T-cell (primary cell): ENCODE measurements around the gene MAB21L1. TPM values are rescaled to one million over a fixed set of nuclear protein-coding genes. Genes with fewer than 3 reads are reported as not detected.
A peak's percentile ranks its signal among the peaks of the same experiment; 100 is the strongest.

Experiments
- ATAC-seq, 4 experiments: fragments of 200-7000 bp in 3 of 4; fragments of 150-1000 bp in 1 of 4; cut with Tn5 transposase; replicated peaks in 1 of 4; 1 replicate in 3 of 4; 2 replicates in 1 of 4; pipeline ENCODE4 v1.10.0; 2021; ENCODE audit warnings: moderate library complexity in 3 of 4, mild to moderate bottlenecking in 2 of 4, moderate number of reproducible peaks in 1 of 4
- CTCF ChIA-PET, 2 donors: fragments of 300-600 bp; sonication (Branson Sonifier 250); formaldehyde crosslinking; loops; one replicate each; lab custom pipeline; 2022; ENCODE audit warnings: antibody characterized with exemption in 2 of 2; lab: Charles Lee
- POLR2A ChIA-PET, 2 donors: fragments of 300-600 bp; sonication (Branson Sonifier 250); formaldehyde crosslinking; loops; one replicate each; lab custom pipeline; 2022; ENCODE audit warnings: antibody characterized with exemption in 2 of 2; lab: Charles Lee
- DNase-seq, 35 experiments: peaks; one replicate each; pipeline versions ENCODE4 v3.0.0 to v3.0.0-alpha.2; 2013 to 2023
- H3K27ac ChIP-seq: one replicate; pipeline ENCODE4 v1.5.1; 2013; ENCODE audit warnings: low read length
- H3K27me3 ChIP-seq, 2 experiments: replicated peaks in 1 of 2; 1 replicate in 1 of 2; 2 replicates in 1 of 2; pipeline versions ENCODE4 v1.6.1 to v1.7.0; 2013; ENCODE audit warnings: low read length in 1 of 2, mixed read lengths in 1 of 2; ENCODE audit not compliant: control insufficient read depth in 2 of 2, insufficient read depth in 2 of 2; ENCODE audit errors: extremely low read depth in 1 of 2
- H3K36me3 ChIP-seq, 2 donors: 1 replicate in 1 of 2; 2 replicates in 1 of 2; pipeline versions ENCODE4 v1.6.1 to v1.7.0; 2013; ENCODE audit warnings: low read length in 1 of 2; ENCODE audit not compliant: control insufficient read depth in 2 of 2, insufficient read depth in 1 of 2; ENCODE audit errors: extremely low read depth in 1 of 2
- H3K4me1 ChIP-seq, 2 experiments: 1 replicate in 1 of 2; 2 replicates in 1 of 2; pipeline versions ENCODE4 v1.6.1 to v1.7.0; 2013; ENCODE audit warnings: low read length in 2 of 2, mixed read lengths in 1 of 2; ENCODE audit not compliant: insufficient read depth in 2 of 2, control insufficient read depth in 1 of 2; ENCODE audit errors: extremely low read depth in 1 of 2
- H3K4me3 ChIP-seq, 2 donors: 1 replicate in 1 of 2; 2 replicates in 1 of 2; pipeline versions ENCODE4 v1.5.1 to v1.7.0; 2013; ENCODE audit warnings: mild to moderate bottlenecking in 2 of 2, low read length in 1 of 2, moderate library complexity in 1 of 2; ENCODE audit not compliant: control insufficient read depth in 1 of 2; ENCODE audit errors: extremely low read depth in 1 of 2
- H3K9me3 ChIP-seq: 2 replicates; pipeline ENCODE4 v1.7.0; 2013
- H3K27ac Mint-ChIP-seq, 2 donors: one replicate each; pipeline ENCODE4 v1.8.0; 2020 to 2021; ENCODE audit warnings: mild to moderate bottlenecking in 2 of 2, mixed read lengths in 2 of 2
- H3K27me3 Mint-ChIP-seq, 2 donors: one replicate each; pipeline ENCODE4 v1.8.0; 2021 to 2022; ENCODE audit warnings: mixed read lengths in 2 of 2
- H3K36me3 Mint-ChIP-seq: one replicate; pipeline ENCODE4 v1.8.0; 2021; ENCODE audit warnings: mixed read lengths
- H3K4me1 Mint-ChIP-seq, 3 donors: one replicate each; pipeline ENCODE4 v1.8.0; 2020 to 2022; ENCODE audit warnings: mixed read lengths in 3 of 3, mild to moderate bottlenecking in 1 of 3
- H3K4me3 Mint-ChIP-seq, 3 donors: one replicate each; pipeline ENCODE4 v1.8.0; 2020 to 2022; ENCODE audit warnings: mild to moderate bottlenecking in 3 of 3, mixed read lengths in 3 of 3, moderate library complexity in 3 of 3
- H3K9me3 Mint-ChIP-seq, 3 donors: one replicate each; pipeline ENCODE4 v1.8.0; 2020 to 2022; ENCODE audit warnings: mixed read lengths in 3 of 3
- WGBS: methylation state at CpG from one replicate; pipeline ENCODE4 v1.1.5; 2013; ENCODE audit warnings: missing lambda C conversion rate; ENCODE audit not compliant: insufficient coverage; 5-methylcytosine and 5-hydroxymethylcytosine counted together
- total RNA-seq, 35 experiments: library from RNA in 6 of 35; stranded (reverse) in 6 of 35; fragments of 120-200 nt in 1 of 35; gene quantifications; one replicate each; pipeline versions ENCODE4 v1.2.1 to v1.2.4 and lab custom pipeline; 2013 to 2026

MAB21L1 gene
- total RNA-seq (not detected), total RNA-seq (lab: John Stamatoyannopoulos, UW) (0 to 0.08 (median 0) reads per million in 29 experiments)
- total RNA-seq (2013) = 0.04 TPM

DNA sequence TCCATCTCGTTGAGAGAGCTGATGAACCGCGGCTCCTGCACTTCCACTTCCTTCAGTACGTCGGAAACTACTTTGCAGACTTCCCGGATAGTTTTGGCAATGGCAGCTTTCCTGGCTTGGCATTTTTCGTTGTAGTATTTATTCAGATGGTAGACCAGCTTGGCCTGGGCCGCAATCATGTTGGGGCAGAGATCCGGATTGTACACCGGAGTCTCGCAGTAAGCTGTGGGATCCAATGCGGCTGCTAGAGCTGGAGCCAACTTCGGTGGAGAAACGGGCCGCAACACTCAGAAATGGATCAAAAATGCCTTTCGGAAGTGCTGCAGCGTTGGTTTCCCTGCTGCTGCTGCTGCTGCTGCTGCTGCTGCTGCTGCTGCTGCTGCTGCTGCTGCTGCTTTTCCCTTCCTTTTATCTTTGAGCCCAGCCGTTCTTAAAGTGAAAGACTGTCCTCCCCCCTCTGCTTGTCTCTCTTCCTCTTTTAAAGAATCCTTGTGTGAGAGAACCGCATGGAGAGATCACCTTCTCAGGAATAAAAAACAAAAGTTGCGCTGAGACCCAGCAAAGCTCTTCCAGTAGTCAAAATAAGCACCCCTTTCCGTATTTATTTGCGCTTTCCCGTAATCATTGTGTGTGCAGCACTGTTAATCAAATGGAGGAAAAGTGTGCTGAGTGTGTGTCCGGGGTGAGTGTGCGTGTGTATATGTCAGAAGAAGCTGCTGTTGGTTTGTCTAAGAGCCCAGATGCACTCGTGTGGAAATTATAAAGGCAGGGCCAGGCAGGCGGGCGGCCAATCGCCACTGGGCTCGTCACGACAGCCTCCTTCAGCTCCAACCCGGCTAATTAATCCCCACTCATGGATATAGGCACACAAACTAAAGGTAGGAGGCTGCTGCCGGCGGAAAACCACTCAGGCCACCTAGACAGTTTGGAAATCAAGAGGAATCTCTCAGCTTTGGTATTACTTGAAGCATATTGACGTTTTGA, at the start of gene MAB21L1:
Gene MAB21L1 (minus strand): TSS at position 730 of the 984 bp plus-strand sequence. CDS start 551 bp downstream, at position 179.
- Histone ChIP-seq H3K27ac (no peak within 1 kb of the TSS), H3K27me3 (peaks cover 17 to 37% of the 10 kb centered on the region in 2 experiments)
- H3K4me3 Mint-ChIP-seq = peak within 1 kb of the TSS; percentile 65 to 87 (median 66)

DNA sequence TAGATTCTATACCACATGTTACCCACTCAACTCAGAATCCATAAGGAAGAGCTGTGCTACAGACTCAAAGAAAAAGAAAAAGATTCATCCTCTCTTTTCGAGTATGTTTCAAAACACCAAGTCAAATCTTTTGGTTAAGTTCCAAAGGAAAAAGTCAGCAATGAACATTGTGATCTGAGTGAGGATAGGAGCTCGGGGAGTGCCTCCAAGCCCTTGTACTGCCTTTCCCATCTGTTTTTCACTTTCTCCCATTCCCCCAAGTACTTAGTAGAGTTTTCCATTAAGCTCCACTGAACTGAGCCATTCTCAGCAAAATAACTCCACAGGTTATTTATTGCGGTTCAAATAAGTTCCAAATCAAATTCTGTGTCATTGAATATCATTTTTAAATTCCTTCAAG, 47.7 kb upstream of the MAB21L1 start:
- Histone ChIP-seq H3K4me3 (no peak overlapping the region), H3K4me1 (no peaks in the 10 kb centered on the region), H3K36me3 (no peaks in the 10 kb centered on the region), H3K27me3 (no peaks in the 10 kb centered on the region), H3K27ac (no peak overlapping the region), H3K9me3 (no peaks in the 10 kb centered on the region)
- DNase-seq (no peak), ATAC-seq (no peak)
- Mint-ChIP-seq H3K27me3 (no peaks in the 10 kb centered on the region), H3K27ac (no peak overlapping the region), H3K9me3 (peaks cover 0 to 6% (median 0%) of the 10 kb centered on the region in 3 donors), H3K36me3 (no peaks in the 10 kb centered on the region), H3K4me3 (no peak overlapping the region), H3K4me1 (no peaks in the 10 kb centered on the region)
- CTCF ChIA-PET = no interaction called here
- WGBS = 60% methylated on average over 1 of the region's 3 CpGs
- POLR2A ChIA-PET = no interaction called here

More for the DNA sequence above, at the start of gene MAB21L1:
- peaks cover 56 to 69% of the 10 kb centered on the region in 2 donors for H3K27me3 Mint-ChIP-seq
- peaks cover 6% of the 10 kb centered on the region for H3K36me3 Mint-ChIP-seq
- peaks cover 22 to 41% (median 39%) of the 10 kb centered on the region in 3 donors for H3K4me1 Mint-ChIP-seq
- Histone ChIP-seq H3K4me1 (peaks cover 15 to 32% of the 10 kb centered on the region in 2 experiments), H3K9me3 (no peaks in the 10 kb centered on the region), H3K36me3 (no peaks in the 10 kb centered on the region), H3K4me3 (peak within 1 kb of the TSS; percentile 10 to 87)
- peak within 1 kb of the TSS in 1 of 2 donors; percentile 37 for H3K27ac Mint-ChIP-seq
- WGBS = 8% methylated on average over 22 of the region's 35 CpGs
- DNase-seq (peak in 1 of 35 experiments; percentile 11), ATAC-seq (peak in 1 of 4 experiments; percentile 40)
- POLR2A ChIA-PET = no interaction called here
- CTCF ChIA-PET = no interaction called here
- H3K9me3 Mint-ChIP-seq = peaks cover 0 to 5% (median 3%) of the 10 kb centered on the region in 3 donors

DNA sequence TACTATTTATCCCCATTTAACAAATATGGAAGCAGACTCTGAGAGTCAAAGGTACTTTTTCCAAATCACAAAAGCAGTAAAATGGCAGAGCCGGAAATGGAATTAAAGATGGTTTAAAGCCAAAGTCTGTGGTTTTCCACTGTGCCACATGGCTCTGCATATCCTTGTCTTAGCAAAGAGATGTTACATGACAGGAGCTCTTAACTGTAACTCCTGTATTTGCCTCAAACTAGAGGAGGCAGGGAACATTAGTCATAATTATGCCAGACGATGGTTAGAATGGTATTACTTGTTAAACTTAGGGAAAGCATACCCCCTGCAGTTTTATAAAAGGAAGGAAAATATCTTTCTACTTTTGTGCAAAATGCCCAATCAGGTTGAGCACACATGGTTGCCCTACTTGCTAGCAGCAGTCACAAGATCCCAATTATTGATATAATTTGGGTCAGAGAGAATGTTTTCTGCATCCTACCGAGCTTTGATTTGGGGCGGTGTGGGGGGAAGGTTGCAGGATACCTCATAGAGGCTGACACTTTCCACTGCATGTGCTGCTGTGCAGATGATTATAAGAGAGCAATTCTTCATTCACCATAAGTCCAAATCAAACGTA, 42.0 kb upstream of the MAB21L1 start:
- Mint-ChIP-seq H3K9me3 (peaks cover 0 to 6% (median 0%) of the 10 kb centered on the region in 3 donors), H3K4me3 (no peak overlapping the region), H3K27ac (no peak overlapping the region), H3K4me1 (no peaks in the 10 kb centered on the region), H3K27me3 (no peaks in the 10 kb centered on the region), H3K36me3 (no peaks in the 10 kb centered on the region)
- no peak for DNase-seq
- H3K4me1 ChIP-seq = no peaks in the 10 kb centered on the region
- no peak for ATAC-seq
- 83% methylated on average over 1 of the region's 5 CpGs for WGBS
- ChIA-PET POLR2A (no interaction called here), CTCF (no interaction called here)
- no peaks in the 10 kb centered on the region for H3K36me3 ChIP-seq
- H3K27ac ChIP-seq = no peak overlapping the region
- no peak overlapping the region for H3K4me3 ChIP-seq
- no peaks in the 10 kb centered on the region for H3K9me3 ChIP-seq
- no peaks in the 10 kb centered on the region for H3K27me3 ChIP-seq

DNA sequence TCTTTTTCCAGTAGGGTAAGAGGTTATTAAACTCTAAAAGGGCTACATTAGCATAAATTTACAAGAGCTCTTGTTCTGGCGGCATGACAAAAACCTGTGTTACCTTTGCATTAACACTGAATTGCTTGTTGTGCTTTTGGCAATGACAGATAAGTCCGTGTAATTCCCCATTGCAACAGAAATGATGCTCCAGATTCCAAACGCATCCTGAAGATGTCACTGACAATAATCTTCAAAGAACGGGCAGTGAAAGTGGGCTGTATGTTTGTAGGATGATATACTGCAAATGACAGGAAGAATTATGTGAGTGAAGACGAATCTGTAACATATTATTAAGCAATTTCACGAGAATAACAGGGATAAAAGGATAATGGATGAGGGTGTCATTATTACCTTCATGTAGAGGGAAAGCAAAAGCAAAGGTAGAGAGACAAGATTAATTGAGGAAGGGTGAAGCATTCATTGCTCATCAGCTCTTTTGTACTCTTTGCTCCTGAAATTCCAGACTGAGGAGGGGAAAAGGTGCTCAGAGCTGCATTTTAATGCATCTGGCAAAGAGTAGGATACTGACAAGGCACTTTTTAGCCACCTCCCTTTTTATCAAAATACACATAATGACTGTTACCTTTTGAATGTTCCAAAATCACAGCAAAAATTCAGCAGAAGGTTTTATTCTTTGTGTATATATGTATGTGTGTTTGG, 38.5 kb upstream of the MAB21L1 start:
- no peak overlapping the region for H3K4me3 Mint-ChIP-seq
- POLR2A ChIA-PET = no interaction called here
- WGBS = 92% methylated on average over 4 of the region's 6 CpGs
- no peaks in the 10 kb centered on the region for H3K36me3 ChIP-seq
- CTCF ChIA-PET = no interaction called here
- H3K27ac ChIP-seq = no peak overlapping the region
- no peak overlapping the region for H3K4me3 ChIP-seq
- no peaks in the 10 kb centered on the region for H3K9me3 Mint-ChIP-seq
- H3K27me3 ChIP-seq = no peaks in the 10 kb centered on the region
- no peaks in the 10 kb centered on the region for H3K9me3 ChIP-seq
- H3K4me1 Mint-ChIP-seq = no peaks in the 10 kb centered on the region
- H3K27ac Mint-ChIP-seq = no peak overlapping the region
- H3K4me1 ChIP-seq = no peaks in the 10 kb centered on the region
- DNase-seq (no peak), ATAC-seq (no peak)
- no peaks in the 10 kb centered on the region for H3K36me3 Mint-ChIP-seq
- no peaks in the 10 kb centered on the region for H3K27me3 Mint-ChIP-seq

DNA sequence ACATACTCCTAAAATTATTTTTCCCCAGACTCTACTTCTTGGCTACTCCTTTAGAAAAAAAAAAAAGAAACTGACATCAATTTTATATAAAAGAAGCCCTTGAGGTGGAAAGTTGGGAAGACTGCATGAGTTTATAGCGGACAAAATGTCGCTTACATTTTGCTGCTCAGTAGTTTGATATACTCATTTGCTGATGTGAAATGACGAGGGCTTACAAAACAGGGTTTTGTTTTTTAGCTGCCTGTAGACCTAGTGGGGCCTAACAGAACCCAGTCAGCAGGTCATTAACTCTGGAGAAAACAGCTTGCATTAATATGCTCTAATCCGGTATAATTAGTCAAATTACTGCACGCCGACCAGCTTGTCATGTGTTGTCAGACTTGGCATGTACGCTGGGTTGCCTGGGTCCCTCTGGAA, 37.6 kb upstream of the MAB21L1 start:
- no peaks in the 10 kb centered on the region for H3K36me3 Mint-ChIP-seq
- H3K27me3 Mint-ChIP-seq = no peaks in the 10 kb centered on the region
- WGBS = 88% methylated on average over 6 of the region's 7 CpGs
- no peak for ATAC-seq
- no peaks in the 10 kb centered on the region for H3K4me1 Mint-ChIP-seq
- Histone ChIP-seq H3K4me3 (no peak overlapping the region), H3K36me3 (no peaks in the 10 kb centered on the region), H3K9me3 (no peaks in the 10 kb centered on the region), H3K27me3 (no peaks in the 10 kb centered on the region), H3K4me1 (no peaks in the 10 kb centered on the region), H3K27ac (no peak overlapping the region)
- H3K9me3 Mint-ChIP-seq = no peaks in the 10 kb centered on the region
- no peak for DNase-seq
- CTCF ChIA-PET = no interaction called here
- no peak overlapping the region for H3K4me3 Mint-ChIP-seq
- no peak overlapping the region for H3K27ac Mint-ChIP-seq
- POLR2A ChIA-PET = no interaction called here
